Measurements from ENCODE around the gene CHRM2.

Gene CHRM2

DNA sequence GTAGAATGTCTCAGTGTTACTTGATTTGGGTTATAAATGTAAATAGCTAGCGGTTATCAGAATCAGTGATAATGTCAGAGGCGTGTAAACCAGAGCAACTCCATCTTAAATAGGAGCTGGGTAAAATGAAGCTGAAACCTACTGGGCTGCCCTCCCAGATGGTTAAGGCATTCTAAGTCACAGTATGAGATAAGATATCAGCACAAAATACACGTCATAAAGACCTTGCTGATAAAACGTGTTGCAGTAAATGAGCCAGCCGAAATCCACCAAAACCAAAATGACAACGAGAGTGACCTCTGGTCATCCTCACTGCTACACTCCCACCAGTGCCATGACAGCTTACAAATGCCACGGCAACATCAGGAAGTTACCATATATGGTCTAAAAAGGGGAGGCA, 172.3 kb downstream of the CHRM2 start:
- in situ Hi-C loops (cut with MboI; ENCODE audit: low sequenced_read_pairs): no loop called here
- Histone ChIP-seq H3K9me3 (no peaks in the 10 kb centered on the region), H3K4me1 (no peaks in the 10 kb centered on the region), H3K4me3 (no peak overlapping the region), H3K36me3 (replicated peaks) (no peaks in the 10 kb centered on the region), H3K27me3 (ENCODE audit: low read depth) (no peaks in the 10 kb centered on the region)
- no peak for DNase-seq (ENCODE audit: low spot score in 2 of 2)

DNA sequence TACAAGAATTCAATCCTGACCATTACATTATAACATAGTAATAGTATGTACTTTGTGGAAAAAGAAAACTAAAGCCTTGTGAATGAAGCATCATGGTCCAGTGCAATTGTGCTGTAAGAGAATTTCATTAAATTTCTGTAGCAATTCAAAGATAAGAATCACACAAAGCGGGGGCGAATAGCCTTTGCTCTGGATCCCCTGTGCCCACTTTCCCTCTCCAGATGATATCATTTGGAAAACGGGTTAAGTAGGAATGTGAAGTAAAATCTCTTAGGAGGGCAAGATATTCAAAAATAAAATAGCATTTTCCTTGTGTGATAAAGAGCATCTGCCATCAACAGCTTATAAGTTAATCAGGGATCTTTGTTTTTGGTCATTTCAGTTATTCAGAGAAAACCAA, 177.1 kb downstream of the CHRM2 start:
- Histone ChIP-seq H3K9me3 (no peaks in the 10 kb centered on the region), H3K36me3 (replicated peaks) (no peaks in the 10 kb centered on the region), H3K4me1 (no peaks in the 10 kb centered on the region), H3K4me3 (no peak overlapping the region), H3K27me3 (ENCODE audit: low read depth) (no peaks in the 10 kb centered on the region)
- in situ Hi-C loops (cut with MboI; ENCODE audit: low sequenced_read_pairs): no loop called here
- no peak for DNase-seq (ENCODE audit: low spot score in 2 of 2)

DNA sequence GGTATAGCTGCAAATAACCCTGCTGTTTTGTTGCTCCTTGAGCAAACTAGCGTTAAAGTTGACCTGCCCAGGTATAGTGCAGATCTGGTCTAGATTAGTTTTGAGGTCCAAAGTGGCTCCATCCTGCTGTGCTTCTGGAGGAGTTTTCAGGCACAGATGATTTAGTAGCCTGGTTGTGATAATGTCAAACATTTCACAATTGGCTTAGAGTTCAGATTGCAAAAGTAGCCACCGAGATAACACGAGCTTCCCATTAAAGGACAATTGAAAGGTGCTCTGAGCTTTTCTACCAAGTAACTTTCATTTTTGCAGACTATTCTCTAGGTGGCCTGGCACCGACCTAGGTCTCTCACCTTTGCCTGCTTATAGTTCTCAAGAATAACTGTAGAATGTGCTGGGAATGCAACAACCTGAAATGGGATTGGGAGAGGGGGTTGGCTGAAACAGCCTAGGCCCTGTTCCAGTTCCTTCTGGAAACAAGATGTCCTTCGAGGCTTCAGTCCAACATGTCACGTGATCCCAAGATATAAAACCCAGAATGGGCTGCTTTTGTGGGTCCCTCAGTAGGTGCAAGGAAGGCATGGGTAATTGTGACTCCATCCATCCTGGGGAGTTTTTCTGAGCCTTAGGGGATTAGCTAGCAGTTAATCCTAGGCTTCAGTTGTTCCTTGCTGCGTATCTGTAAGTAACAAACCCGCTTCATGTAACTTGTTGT, 201.0 kb downstream of the CHRM2 start:
- no peak for DNase-seq (ENCODE audit: low spot score in 2 of 2)
- Histone ChIP-seq H3K4me3 (no peak overlapping the region), H3K4me1 (no peaks in the 10 kb centered on the region), H3K9me3 (no peaks in the 10 kb centered on the region), H3K36me3 (replicated peaks) (no peaks in the 10 kb centered on the region), H3K27me3 (ENCODE audit: low read depth) (no peaks in the 10 kb centered on the region)
- in situ Hi-C loops (cut with MboI; ENCODE audit: low sequenced_read_pairs): no loop called here

Measured in HAP-1 (cell line).